HG03432 (cell line): ENCODE data around the gene TLK1.

ENCODE experiments used
- ATAC-seq: cut with Tn5 transposase; IDR thresholded peaks from one replicate; pipeline ENCODE4 v1.9.1; 2021; ENCODE audit warnings: mild to moderate bottlenecking, moderate library complexity; ENCODE audit not compliant: unreplicated experiment

The TLK1 gene

GRCh38 chr2:171160119-171160955 lies at the start of gene TLK1:
Gene TLK1 (minus strand): TSS chr2:171160893. CDS start chr2:171160428, 465 bp downstream.
- peak; percentile 62 for ATAC-seq

- no peak for ATAC-seq
Measured at GRCh38 chr2:171210216-171210863, 49.6 kb upstream of the TLK1 start.

GRCh38 chr2:171208657-171209056 lies 48.0 kb upstream of the TLK1 start:
- ATAC-seq = no peak

GRCh38 chr2:171206422-171207115 lies 45.9 kb upstream of the TLK1 start:
- ATAC-seq = no peak

GRCh38 chr2:171205551-171205950 lies 44.9 kb upstream of the TLK1 start:
- ATAC-seq = no peak

GRCh38 chr2:171201767-171202166 lies 41.1 kb upstream of the TLK1 start:
- ATAC-seq = no peak

- ATAC-seq = no peak
Measured at GRCh38 chr2:171201271-171201670, 40.6 kb upstream of the TLK1 start.

- ATAC-seq = no peak
Measured at GRCh38 chr2:171200469-171200868, 39.8 kb upstream of the TLK1 start.

- ATAC-seq = no peak
Measured at GRCh38 chr2:171191021-171191420, 30.3 kb upstream of the TLK1 start.

- no peak for ATAC-seq
Measured at GRCh38 chr2:171187819-171188218, 27.1 kb upstream of the TLK1 start.

- ATAC-seq = no peak
Measured at GRCh38 chr2:171187177-171187576, 26.5 kb upstream of the TLK1 start.

GRCh38 chr2:171185941-171186340 lies 25.2 kb upstream of the TLK1 start:
- no peak for ATAC-seq

- ATAC-seq = no peak
Measured at GRCh38 chr2:171185165-171185818, 24.6 kb upstream of the TLK1 start.

GRCh38 chr2:171181064-171182049 lies 20.7 kb upstream of the TLK1 start:
- ATAC-seq = no peak

GRCh38 chr2:171180229-171180930 lies 19.7 kb upstream of the TLK1 start:
- ATAC-seq = peak; percentile 57

GRCh38 chr2:171178993-171179392 lies 18.3 kb upstream of the TLK1 start:
- no peak for ATAC-seq

- no peak for ATAC-seq
Measured at GRCh38 chr2:171176516-171176915, 15.8 kb upstream of the TLK1 start.

- no peak for ATAC-seq
Measured at GRCh38 chr2:171174075-171174474, 13.4 kb upstream of the TLK1 start.

- no peak for ATAC-seq
Measured at GRCh38 chr2:171173087-171173486, 12.4 kb upstream of the TLK1 start.
